Endometrium (tissue), 2 donors: ENCODE data around the gene FNDC3A.
"Not testable (repeated sequence)": the region's sequence is repeated elsewhere in the genome, so short reads cannot be mapped to it uniquely, and the experiment has no call there.

ENCODE experiments used
- FAIRE-seq: peaks from 2 replicates; lab custom pipeline; 2012; peaks lifted over from hg19 to GRCh38; lab: Jason Lieb, UNC
- donor health status: control.
- donor health status: control.

FNDC3A gene

DNA sequence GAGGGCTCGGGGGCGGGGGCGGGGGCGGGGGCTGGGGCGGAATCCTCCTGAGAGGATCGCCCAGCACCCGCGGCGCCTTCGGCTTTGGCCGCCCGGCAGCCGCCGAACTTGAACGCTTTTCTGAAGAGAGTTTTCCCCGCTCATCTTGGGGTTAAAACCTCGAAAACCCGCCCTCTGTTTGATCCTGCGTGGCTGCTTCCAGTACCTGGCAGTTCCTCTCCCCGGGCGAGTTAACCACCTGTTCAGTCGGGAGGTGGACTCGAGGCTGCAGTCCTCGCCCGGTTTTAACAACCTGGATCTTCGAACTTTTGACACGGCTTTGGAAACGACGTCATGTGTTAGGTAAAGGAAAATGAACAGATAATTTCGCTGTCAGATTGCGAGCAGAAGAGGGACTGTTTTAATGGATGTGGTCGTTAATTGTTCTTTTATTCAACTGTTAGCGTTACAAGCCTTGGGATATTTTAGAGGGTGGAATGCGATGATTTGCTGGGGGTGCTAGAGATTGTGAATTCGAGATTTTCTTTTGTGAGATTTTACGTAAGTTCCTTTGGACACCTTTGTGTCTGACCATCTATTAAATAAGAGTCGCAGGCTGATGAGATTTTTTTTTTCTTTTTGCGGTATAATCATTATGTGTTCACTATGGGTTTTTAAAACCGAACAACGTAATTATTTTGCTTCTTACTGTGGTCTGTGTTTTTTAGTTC lies 1.0 kb downstream of the FNDC3A start:
- FAIRE-seq = peak; percentile 58

DNA sequence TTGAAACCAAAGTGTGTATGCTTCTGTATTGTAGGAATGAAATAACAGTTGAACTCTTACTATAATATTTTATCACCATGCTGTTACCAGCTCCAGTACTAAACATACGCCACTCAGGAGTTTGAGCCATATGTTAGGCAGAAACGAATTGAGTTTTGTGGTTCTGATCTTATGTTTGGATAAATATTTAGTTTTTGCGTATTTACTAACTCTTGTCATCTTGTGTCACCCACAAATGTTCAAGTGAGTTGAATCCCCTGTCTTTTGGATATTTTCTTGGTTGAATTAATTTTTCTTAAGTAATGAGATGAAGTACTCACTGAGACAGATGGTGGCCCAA lies 1.5 kb downstream of the FNDC3A start:
- FAIRE-seq = no peak

DNA sequence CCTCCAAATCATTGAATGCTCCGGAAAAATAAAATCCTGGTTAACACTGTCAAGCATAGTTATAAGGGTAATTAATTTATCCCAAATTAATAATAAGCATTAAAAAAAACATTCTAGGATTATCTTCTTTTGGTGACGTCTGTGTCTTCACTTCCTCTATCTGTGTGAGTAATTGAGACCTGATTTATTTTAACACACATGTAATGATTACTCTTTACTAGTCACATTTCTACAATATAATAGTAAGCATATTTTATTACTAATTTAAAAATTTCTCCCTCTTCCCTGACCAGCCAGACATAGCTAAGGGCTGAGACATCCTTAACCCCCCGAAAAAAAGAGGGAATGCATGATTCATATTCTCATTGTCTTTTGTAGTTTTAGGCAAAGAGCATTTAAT lies 2.3 kb downstream of the FNDC3A start:
- peak; percentile 41 for FAIRE-seq

DNA sequence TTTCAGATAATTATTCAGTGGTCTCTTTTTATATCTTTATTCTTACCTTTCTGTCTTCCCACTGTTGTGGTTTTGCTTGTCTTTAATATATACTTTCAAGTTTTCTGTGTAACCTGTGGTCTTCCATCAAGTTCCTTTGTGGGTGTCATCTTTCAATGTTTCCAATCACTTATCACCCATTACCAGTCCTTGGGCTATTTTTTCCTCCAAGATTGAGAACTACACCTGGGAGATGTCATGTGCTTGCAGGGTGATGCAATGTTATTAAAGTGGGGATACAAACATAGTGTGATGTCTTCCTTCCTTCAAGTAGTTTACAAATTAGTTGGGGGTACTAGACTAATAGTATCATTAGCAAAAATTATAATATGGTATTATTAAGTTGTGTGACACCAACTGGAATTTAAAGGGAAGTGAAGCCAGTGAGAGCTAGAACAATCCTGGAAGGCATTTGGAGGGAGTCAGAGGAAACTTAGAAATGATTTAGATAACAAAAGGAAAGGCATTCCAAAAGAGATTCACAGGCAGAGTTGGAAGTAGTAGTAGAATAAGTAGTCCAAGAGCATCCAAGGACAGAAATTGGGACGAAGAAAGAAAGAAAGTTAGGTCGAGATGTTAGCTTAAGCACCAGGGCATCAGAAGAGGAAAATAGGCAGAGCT lies 3.4 kb downstream of the FNDC3A start:
- FAIRE-seq = no peak

DNA sequence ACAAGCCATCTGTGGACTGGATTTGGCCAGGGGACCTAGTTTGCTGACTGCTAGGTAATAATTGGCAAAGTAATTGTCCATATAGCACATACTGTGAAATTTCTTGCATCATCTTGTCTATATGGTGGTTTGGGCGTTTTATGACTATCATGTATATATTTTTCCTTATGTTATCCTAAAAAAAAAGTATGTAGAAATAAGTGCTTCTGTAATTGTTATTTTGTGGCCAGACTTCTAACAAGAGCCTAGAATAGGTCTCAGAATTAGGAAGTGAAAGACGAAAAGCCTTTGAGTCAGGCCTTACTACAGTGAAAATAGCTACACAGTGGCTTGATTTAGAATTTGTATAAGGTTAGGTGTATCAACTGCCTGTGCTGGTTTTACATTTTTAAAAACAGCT lies 4.2 kb downstream of the FNDC3A start:
- FAIRE-seq = no peak

DNA sequence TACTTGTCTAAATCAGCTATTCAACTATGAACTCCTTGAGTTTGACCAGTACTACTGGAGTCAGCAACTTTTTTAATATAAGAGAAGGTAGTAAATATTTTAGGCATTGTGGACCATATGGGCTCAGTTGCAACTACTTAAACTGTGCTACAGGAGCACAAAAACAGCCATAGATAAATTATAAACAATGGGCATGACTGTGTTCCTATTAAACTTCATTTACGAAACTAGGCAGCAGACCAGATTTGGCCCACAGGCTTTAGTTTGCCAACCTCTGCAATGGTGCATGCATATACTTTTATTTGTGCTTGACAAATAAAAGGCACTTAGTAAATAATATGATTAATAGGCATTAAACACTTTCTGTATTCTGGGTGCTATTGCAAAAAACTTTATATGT lies 7.6 kb downstream of the FNDC3A start:
- no peak for FAIRE-seq

DNA sequence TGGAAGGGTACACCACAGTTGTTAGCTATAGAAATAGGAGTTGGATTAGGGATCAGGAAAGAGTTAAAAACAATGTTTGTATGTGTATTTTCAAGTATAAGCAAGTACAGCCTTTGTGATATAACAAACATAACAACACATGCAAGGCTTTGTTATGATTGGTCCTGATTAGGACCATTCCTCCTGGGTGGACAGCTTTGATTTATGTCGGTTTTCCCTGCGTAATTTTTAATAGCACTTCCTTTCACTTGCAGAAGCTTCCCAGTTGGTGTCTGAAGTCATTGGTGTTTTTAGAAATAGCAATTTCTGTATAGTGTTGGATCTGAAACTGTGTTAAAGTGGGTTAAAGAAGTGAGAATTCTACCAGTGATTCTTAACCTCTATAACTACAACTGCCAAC lies 10.0 kb downstream of the FNDC3A start:
- FAIRE-seq = no peak

DNA sequence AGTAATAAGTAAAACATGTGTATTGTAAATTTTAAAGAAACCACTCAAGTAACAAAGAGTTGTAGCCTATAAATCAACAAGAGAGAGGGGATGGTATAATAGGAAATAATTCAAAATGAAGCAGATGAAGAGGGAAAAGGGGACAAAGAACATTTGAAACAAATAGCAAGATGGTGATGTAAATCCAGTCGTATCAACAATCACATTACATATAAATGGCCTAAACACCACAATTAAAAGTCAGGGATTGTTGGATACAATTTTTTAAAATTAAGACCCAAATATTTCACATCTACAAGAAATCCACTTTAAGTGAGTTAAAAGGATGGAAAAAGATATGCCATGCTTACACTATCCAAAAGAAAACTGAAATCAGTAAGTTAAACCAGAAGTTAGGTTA lies 15.2 kb downstream of the FNDC3A start:
- FAIRE-seq = no peak

DNA sequence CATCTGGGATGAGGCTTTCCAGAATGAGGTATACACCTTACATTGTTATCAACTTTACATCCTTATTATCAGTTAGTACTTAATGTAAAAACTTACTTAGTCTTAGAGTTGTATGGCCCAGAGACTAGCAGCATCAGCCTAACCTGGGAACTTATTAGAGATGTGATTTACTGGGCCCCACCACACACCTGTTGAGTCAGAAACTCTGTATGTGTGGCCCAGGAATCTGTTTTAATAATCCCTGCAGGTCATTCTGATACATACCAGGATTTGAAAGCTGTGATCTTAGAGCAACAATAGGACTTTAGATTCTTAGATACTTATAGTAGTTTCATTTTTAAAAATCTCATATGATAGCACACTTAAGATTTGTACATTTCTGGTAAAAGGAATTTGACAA lies 17.4 kb downstream of the FNDC3A start:
- no peak for FAIRE-seq

DNA sequence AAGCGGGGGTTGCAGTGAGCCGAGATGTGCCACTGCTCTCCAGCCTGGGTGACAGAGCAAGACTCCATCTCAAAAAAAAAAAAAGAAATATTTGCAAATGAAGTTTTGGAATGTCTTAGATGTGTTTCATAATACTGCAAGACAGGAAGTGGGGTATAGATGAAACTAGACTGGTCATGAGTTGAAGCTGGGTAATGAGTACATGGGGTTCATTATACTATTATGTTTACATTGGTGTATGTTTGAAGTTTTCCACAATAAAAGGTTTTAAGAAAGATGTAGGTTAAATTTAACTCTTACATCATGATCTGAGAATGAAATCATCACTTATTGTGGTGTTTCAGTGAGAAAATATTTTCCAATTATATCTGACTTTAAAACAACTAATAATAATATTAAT lies 19.0 kb downstream of the FNDC3A start:
- FAIRE-seq = no peak

DNA sequence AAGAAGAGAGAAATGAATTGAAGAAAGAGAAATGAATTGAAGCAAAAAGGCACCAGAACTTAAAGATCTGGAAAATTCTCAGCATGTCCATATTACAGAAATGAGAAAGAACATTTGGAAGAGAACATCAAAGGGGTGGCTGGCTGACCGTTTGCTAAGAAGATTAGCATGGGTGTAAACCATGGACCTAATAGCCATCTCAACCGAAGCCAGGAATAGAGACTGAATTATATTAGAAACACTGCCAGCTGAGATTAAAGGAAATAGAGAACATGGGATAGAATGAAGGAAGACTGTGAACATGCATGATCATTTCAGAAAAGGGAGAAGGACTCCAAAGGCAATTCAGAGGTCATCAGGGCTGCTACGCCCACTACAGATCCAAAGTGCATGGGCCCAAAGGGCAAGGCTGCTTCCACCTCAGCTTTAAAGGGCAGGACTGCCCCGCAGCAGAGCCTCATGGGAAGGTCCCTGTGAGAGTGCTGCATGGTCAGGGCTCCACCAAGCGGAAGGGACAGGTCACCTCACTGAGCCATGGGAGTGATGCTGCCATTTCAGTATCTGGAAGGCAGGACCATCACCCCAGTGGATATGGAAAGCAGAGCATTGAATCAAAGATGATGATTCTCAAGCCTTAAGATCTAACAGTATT lies 23.1 kb downstream of the FNDC3A start:
- FAIRE-seq = no peak

DNA sequence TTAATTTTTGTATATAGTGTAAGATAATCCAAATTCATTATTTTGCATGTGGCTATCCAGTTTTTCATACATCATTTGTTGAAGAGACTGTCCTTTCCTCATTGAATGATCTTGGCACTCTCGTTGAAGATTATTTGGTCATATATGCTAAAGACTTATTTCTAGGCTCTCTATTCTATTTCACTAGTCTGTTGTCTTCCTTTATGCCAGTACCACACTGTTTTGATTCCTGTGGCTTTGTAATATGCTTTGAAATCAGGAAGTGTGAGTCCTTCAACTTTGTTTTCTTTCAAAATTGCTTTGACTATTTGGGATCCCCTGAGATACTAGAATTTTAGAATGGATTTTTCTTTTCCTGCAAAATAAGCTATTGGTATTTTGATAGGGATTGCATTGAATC lies 24.5 kb downstream of the FNDC3A start:
- FAIRE-seq = no peak

DNA sequence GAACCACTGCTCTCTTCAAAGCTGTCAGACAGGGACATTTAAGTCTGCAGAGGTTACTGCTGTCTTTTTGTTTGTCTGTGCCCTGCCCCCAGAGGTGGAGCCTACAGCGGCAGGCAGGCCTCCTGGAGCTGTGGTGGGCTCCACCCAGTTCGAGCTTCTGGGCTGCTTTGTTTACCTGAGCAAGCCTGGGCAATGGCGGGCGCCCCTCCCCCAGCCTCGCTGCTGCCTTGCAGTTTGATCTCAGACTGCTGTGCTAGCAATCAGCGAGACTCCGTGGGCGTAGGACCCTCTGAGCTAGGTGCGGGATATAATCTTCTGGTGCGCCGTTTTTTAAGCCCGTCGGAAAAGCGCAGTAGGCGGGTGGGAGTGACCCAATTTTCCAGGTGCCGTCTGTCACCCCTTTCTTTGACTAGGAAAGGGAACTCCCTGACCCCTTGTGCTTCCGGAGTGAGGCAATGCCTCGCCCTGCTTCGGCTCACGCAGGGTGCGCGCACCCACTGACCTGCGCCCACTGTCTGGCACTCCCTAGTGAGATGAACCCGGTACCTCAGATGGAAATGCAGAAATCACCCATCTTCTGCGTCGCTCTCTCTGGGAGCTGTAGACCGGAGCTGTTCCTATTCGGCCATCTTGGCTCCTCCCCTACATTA lies 43.4 kb downstream of the FNDC3A start:
- FAIRE-seq = not testable (repeated sequence)

DNA sequence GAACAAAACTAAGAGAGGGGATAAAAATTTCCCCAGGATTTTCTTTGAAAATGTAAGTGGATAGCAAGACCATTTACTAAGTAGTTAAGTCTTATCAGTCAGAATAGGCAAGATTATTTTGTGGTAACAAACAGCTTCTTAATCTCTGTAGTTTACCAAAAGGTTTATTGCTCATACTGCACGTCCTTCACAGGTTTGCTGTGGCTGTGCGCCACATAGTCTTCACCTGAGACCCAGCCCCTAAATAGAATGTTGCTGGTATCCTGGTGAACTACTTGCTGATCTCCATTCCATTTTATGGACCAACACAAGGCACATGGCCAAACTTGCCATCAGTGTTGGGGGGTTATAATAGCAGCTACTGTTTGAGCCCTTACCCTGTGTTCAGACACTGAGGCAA lies 44.6 kb downstream of the FNDC3A start:
- no peak for FAIRE-seq

DNA sequence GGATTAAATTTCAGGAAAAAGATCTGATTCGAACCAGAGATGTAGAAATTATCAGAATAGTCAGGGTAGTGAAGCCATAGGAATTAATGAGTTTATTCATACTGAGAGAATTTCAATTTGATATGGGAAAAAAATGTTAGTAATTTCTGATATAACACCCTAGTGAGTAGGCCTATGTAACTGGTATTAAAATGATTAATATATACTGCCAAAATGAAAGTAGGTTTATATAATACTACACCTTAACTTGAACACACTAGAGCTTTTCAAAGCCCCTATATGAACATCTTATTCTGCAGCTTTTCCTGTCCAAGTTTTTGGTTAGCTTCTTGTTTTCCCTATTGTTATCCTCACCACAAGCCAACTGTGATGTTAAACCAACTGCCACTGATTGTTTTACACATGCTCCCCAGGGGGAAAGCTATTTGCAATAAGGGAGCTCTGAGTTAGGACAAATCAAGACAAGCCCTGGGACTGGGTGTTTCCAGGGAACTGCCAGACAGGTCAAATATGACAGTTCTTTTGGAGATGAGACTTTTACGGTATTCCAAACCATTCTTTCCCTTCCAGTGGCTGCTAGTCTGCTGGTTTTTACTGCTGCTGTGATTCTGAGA lies 45.3 kb downstream of the FNDC3A start:
- no peak for FAIRE-seq

DNA sequence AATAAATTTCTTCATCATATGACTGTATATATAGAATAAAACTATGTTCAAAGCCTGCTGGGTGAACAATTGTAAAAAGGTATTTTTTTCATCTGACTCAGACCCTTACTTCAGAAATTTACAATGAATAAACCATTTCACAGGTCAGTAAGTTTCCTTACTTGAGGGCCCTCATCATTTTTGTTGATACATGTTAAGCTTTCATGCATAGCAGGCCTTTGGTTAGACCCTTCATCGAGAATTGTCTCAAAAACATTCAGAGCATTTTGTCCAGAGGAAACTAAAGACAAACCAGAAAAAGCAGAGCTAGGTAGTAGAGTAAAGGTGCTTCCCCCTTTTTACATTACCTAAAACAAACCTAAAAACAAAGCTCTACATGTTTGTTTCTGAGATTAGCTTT lies 46.2 kb downstream of the FNDC3A start:
- FAIRE-seq = no peak

DNA sequence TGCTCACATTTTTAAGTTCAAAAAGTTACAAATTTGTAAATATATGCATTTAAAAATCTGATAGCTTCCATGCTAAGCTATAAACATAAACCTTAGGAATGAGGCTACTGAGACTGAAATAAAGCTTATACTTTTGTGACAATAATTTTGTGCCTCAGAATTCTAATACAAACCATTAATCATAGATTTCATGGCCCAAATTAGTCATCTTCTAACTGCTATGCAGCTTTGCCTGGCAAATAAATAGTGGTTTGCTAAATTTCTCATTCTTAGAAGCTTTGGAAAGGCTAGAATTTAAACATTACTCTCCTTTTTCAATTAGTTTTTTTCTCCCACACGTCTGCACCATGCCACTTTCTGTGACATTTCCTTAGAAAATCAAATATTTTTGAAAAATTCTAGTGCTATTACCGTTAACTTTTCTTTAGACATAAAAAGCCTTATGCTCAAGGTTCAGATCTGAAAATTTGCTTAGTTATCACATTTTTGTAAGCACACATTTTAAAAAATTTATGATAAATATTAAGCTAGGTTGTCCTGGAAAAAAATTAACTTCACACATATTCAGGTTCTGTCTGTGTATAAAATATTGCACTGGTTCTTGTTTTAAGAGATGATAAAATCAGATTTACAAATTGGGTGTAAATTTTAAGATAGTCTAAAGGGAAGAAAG lies 46.9 kb downstream of the FNDC3A start:
- no peak for FAIRE-seq

DNA sequence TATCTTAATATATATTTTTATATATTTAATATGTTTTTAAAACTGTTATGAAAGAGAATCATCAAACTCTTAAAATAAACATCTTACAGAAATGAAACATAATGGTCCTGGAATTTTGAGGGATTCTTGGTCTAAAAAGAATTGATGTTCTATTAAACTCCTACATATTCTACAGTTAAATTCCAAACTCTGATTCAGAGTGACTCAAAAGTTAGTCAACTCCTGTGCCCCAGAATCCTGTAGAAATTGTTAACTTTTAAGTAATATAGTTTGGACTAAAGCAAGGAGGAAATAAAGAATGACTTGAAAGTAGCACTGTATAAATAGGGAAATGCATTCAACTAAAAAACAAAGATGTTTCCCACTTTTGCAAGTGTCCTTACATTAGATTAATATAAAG lies 47.7 kb downstream of the FNDC3A start:
- no peak for FAIRE-seq

DNA sequence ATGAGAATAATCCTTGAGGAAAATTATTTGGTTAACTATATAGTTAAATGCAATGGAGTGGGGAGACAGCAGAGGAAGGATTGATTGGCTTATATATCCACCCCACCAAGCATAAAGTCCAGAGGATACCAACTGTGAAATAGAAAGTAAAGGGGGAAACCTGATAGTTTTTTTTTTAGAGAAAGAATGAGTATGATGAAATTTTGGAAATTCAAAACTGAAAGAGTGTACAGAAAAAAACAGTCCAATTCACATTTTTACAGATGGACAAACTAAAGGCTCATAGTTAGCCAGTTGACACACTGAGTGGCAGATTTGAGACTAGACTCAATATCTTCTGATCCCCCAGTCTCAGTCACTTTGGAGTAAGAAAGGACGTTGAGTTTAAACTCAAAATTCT lies 51.1 kb downstream of the FNDC3A start:
- no peak for FAIRE-seq

DNA sequence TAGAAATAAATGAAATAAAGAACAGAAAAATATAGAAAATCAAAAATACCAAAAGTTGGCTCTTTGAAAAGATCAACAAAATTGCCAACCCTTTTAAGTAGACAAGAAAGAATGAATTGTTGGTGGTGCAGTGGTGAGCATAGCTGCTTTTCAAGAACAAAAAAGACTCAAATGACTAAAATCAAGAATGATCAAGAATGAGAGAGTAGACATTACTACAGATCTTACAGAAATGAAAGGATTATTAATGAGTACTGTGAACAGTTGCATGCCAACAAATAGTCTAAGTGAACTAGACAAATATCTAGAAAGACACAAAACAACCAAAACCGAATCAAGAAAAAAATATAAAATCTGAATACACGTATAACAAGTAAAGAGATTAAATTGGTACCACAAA lies 53.9 kb downstream of the FNDC3A start:
- no peak for FAIRE-seq

DNA sequence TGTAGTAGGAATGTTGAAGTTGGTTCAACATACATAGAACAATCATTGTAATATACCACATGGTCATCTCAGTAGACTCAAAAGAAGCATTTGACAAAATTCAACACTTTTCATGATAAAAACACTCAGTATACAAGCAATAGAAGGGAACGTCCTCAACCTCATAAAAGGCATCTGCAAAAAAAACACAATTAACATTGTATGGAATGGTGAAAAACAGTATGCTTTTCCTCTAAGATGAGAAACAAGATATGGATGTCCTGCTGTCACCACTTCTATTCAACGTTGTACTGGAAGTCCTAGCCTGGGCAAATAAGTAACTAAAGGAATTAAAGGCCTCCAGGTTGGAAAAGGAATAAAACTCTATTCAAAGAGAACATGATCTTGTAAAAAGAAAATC lies 54.5 kb downstream of the FNDC3A start:
- FAIRE-seq = no peak

DNA sequence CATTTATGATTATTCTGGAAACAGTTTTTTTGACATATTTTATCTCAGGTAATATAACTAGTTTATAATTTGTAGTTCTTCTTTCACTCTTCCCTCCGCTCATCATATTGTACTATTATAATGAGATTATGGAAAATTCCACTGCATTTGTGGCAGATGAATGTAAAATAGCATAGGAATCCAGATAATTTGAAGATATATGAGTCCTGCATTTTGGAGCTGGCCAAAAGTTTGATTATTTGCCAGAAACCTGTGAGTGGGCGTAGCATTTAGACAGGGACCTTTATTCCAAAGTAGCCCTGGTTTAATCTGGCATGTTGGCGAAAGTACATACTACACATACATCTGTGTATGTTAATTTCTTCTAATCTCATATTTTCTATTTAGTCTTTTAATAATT lies 65.2 kb downstream of the FNDC3A start:
- FAIRE-seq = no peak
